ENCODE measurements around the gene MACROH2A1.

MACROH2A1 gene

GRCh38 chr5:135398855-135399793 lies at the start of gene MACROH2A1:
Gene MACROH2A1, minus strand, starts transcription at chr5:135399231. Its CDS starts 10,138 bp downstream, at chr5:135389093.
- peak; percentile 84 for DNase-seq

DNA sequence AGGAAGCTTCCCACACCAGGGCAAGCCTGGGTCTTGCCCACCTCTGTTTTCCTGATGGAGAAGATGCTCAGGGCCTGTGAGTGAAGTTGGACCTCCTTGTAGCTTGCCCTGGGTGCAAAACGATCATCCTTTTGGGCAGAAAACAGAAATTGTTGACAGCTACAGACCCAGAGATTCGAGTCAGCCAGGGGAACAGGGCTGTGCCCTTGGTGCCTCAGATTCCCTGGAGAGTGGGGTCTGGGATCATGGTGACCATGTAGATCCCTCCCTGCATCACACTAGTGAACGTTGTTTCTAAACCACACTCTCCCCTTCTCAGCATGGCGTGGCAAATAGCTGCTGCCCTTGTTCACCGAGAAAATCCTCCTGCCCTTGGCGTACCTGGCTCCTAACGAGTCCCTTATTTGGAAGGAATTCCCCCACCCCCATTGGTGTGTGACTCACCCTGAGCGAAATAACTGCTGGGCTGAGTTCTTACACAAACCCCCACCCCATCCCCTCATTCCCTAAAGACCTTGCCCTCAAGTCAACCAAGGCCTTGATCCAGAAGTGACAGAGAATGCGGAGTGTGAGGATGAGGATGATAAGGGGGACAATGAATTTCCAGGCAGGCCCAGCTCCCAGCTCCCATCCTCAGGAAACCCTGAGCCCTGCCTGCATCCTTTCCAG lies 49.2 kb upstream of the MACROH2A1 start:
- no peak for DNase-seq

- no peak for DNase-seq
Observed at GRCh38 chr5:135447298-135447929, 48.4 kb upstream of the MACROH2A1 start, which contains the start of gene DCANP1. Gene DCANP1, minus strand, starts transcription at chr5:135447348. Its CDS starts 240 bp downstream, at chr5:135447108.

GRCh38 chr5:135446615-135447014 lies 47.6 kb upstream of the MACROH2A1 start:
- DNase-seq: no peak

DNA sequence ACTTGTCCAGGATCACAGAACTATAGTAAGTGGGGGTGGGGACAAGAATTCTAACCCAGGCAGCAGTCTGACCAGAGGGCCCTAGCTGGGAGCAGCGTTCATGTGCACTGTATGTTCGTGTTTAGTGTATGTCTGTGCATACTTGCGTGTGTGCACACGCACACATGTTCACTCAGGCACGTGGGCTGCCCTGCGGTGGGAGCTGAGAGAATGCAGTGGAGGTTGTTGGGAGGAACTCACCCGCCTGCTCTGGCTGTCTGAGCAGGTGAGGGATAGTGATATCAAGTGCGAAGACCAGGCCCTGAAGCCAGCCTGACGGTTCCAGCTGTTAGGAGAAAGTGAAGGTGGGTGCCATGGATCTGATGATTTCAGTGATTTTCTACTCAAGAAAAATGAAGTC lies 47.2 kb upstream of the MACROH2A1 start:
- no peak for DNase-seq

DNA sequence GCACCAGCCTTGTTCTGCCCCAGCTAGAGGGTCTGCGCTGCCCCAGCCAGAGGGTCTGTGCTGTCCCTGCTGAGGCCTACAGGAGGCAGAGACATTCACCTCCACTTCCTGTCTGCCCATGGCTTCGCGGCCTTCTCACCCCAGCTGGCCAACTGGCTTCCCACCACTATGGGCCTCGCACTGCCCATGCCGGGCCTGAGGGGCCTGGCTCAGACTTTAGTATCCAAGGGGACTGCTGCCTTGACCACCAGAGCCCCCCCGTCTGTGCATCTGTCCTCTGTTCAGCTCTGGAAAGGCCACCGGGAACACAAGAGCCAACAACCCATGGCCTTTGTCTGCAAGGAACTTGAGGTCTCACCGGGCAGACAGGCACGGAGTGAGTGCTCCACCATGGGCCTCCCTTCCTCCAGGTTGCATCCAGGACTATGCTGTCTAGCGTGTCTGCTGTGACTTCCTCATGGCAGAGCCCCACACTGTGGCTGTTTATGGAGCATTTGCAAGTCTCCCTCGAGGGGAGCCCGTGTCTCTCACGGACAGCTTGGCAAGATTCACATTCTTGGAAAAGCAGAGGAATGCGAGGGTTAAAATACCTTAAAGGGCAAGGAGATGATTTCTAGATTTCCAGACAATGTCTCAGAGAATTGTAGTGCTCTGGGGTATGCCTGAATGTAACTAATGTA lies 46.4 kb upstream of the MACROH2A1 start:
- no peak for DNase-seq

DNA sequence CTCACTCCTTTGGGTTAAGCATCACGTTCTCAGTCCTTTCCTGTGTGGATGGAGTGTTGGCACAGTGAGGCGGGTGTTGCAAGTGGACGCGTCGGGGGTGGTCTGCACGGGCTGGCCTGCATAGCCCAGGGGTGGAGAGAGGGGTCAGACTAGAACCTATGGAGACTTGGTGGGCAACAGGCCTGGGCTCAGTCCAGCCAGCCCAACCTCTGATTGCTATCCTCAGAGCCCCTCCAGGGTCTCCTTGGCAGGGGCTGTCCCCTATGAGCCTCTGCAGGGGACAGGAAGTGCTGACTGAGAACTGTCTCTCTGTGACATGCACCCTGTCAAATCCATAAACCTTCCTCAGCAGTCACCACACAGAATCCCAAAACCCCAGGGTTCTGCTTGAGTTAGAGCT lies 45.9 kb upstream of the MACROH2A1 start:
- DNase-seq: no peak

GRCh38 chr5:135444360-135444759 lies 45.3 kb upstream of the MACROH2A1 start:
- DNase-seq: no peak

GRCh38 chr5:135443161-135443960 lies 44.3 kb upstream of the MACROH2A1 start:
- peak; percentile 27 for DNase-seq

DNA sequence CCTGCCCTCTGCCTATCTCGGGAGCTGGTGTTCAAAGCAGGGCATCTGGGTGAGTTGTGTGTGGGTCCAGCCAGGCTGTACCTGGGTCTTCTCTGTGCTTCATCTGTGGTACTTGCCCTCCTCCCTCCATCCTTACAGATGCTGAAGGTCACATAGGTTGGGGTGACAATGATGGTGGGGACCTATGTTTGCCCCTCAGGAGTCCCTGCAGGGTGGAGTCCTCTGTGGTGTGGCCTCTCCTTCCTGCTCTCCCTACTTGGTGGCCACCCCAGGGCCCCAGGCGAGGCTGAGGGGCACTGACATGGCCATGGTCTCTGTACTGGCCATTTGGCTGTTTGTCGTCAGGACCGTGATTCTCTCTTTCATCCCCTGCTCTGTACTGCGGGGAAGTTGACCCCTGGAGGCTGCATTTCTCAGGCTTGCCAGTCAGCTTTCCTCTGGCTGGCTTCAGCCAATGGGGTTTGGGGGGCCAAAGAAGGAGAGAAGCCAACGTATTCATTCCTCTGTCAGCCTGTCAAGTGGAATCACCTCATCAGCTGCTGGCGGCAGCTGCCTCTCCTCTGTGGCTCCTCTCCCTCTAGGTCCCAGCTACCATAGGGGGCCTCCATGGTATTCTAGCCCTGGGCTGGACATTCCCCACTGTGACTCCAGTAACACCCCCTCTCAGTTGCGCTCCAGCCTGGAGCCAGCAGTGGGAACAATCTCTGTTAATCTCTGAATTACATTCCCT lies 43.6 kb upstream of the MACROH2A1 start:
- no peak for DNase-seq

DNA sequence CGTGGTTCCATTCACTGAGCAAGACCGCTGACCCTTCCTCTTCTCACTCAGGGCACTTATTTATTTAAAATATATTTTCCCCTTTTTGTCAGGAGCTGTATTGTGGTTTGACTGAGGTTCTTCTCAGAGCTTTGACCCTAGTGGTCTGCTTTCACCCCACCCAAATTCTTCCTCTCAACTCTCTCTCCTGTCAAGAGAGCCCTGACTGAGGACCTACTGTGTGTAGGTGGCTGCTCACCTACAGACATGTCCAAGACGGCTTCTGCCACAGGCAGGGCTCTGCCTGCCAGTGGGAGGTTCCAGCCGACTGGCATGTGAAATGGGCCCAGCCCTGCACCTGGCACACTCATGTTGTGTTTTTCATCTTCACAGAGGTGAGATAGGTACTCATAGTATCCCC lies 42.9 kb upstream of the MACROH2A1 start:
- no peak for DNase-seq

- no peak for DNase-seq
Observed at GRCh38 chr5:135441350-135441831, 42.4 kb upstream of the MACROH2A1 start.

DNA sequence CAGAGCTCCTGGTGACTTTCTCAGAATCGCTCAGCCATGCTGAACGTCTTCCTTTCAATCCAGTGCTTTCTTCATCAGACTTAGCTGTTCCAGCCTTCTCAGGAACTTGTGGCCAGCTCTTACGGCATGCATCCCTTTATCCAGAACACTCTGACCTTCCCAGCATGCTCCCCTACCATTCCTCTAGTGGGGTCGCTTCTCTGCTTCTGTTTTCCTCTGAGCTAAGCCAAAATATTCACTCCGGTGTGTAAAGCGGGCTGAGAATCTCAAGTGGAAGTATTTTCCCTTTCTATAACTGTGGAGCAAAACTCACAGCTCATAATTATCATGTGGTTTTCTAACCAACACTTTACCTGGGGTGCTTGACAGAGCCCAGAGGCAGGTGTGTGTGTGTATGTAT lies 41.9 kb upstream of the MACROH2A1 start:
- DNase-seq: no peak

- no peak for DNase-seq
Observed at GRCh38 chr5:135439231-135440205, 40.5 kb upstream of the MACROH2A1 start.

GRCh38 chr5:135438636-135439221 lies 39.7 kb upstream of the MACROH2A1 start:
- DNase-seq: no peak

DNA sequence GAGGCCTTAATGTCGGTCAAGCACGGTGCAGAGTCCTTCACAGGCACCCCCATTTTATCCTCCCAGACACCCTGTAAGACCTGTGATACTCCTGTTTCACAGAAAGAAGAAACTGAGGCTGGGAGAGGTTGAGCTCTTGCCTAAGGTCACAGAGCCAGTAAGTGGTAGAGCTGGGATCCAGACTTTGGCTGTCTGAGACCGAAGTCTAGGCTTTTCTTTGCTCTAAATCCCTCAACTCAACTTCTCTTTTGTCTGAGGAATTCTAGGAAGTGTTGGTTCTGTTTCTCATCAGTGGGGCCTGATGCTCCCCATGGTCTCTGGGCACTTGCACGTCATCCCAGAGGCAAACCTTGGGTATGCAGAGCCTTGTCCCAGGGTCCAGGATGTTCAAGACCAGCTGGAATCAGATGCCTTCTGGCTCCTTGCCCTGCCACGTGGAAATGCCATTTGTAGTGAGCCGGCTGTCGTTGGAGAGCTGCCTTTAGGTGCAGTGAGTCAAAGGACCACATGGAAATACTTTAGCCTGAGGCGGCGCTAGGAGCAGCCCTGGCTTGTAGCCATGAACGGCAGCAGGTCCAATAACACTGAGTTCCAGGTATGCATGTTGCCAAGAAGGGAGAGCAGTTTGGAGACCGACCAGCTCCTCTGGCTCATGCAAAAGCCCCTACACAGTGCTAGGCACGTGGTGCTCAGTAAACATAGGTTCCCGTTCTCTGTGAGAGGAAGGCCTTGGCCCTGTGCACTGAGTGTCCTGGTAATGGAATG lies 38.9 kb upstream of the MACROH2A1 start:
- peak; percentile 98 for DNase-seq

GRCh38 chr5:135437422-135437795 lies 38.4 kb upstream of the MACROH2A1 start:
- peak; percentile 75 for DNase-seq

- no peak for DNase-seq
Observed at GRCh38 chr5:135436951-135437418, 38.0 kb upstream of the MACROH2A1 start.
